ENCODE measurements around the gene TSC22D2.
"Not testable (repeated sequence)": the region's sequence is repeated elsewhere in the genome, so short reads cannot be mapped to it uniquely, and the experiment has no call there.

The TSC22D2 gene

DNA sequence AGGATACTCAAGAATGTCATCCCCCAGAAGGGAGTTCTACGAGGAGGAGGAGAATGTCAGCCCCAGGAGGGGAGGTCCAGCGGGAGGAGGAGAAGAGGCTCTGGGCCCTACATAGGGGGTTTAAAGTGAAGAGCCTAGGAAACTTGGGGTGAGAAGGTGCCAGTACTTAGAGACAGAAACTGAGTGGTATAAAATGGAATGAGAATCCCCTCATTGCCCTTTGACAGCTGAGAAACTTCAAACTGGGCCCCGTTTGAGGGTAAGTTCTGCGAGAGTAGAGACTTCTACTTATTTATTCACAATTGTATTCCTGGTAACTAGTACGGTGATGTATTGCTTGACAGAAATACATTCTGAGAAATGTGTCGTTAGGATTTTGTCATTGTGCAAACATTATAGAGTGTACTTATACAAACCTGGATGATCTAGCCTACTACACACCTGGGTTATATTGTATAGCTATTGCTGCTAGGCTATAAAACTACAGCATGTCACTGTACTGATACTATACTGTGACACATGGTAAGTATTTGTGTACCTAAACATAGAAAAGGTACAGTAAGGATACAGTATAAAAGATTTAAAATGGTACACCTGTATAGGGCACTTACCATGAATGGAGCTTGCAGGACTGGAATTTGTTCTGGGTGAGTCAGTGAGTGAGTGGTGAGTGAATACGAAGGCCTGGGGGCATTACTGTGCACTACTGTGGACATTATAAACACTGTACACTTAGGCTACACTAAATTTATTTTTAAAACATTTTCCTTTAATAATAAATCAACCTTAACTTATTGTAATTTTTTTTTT lies 62.0 kb downstream of the TSC22D2 start:
- TF ChIP-seq, protein P1, sequence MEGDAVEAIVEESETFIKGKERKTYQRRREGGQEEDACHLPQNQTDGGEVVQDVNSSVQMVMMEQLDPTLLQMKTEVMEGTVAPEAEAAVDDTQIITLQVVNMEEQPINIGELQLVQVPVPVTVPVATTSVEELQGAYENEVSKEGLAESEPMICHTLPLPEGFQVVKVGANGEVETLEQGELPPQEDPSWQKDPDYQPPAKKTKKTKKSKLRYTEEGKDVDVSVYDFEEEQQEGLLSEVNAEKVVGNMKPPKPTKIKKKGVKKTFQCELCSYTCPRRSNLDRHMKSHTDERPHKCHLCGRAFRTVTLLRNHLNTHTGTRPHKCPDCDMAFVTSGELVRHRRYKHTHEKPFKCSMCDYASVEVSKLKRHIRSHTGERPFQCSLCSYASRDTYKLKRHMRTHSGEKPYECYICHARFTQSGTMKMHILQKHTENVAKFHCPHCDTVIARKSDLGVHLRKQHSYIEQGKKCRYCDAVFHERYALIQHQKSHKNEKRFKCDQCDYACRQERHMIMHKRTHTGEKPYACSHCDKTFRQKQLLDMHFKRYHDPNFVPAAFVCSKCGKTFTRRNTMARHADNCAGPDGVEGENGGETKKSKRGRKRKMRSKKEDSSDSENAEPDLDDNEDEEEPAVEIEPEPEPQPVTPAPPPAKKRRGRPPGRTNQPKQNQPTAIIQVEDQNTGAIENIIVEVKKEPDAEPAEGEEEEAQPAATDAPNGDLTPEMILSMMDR (IDR thresholded peaks at IDR 0.05; ENCODE audit: insufficient read depth, low read length, poor library complexity, severe bottlenecking): no peak
- Histone ChIP-seq H3K36me3 (ENCODE audit: control insufficient read depth, insufficient read depth, low read length) (no peaks in the 10 kb centered on the region), H3K27me3 (replicated peaks; ENCODE audit: control insufficient read depth, insufficient read depth, low read length) (no peaks in the 10 kb centered on the region), H3K4me3 (replicated peaks; ENCODE audit: low read depth, low read length) (no peak overlapping the region)
- DNase-seq (ENCODE audit: extremely low read depth, insufficient read length): no peak

GRCh38 chr3:150472421-150472820 lies 64.3 kb downstream of the TSC22D2 start:
- no peak for DNase-seq (ENCODE audit: extremely low read depth, insufficient read length)
- TF ChIP-seq, protein P1 (IDR thresholded peaks at IDR 0.05; ENCODE audit: insufficient read depth, low read length, poor library complexity, severe bottlenecking): no peak
- no peaks in the 10 kb centered on the region for H3K36me3 ChIP-seq (ENCODE audit: control insufficient read depth, insufficient read depth, low read length)
- no peaks in the 10 kb centered on the region for H3K27me3 ChIP-seq (replicated peaks; ENCODE audit: control insufficient read depth, insufficient read depth, low read length)
- no peak overlapping the region for H3K4me3 ChIP-seq (replicated peaks; ENCODE audit: low read depth, low read length)

- H3K27me3 ChIP-seq (replicated peaks; ENCODE audit: control insufficient read depth, insufficient read depth, low read length); H3K4me3 ChIP-seq (replicated peaks; ENCODE audit: low read depth, low read length); H3K36me3 ChIP-seq (ENCODE audit: control insufficient read depth, insufficient read depth, low read length); DNase-seq (ENCODE audit: extremely low read depth, insufficient read length): not testable (repeated sequence)
These were observed 65.1 kb downstream of the TSC22D2 start for GRCh38 chr3:150473161-150473560.

DNA sequence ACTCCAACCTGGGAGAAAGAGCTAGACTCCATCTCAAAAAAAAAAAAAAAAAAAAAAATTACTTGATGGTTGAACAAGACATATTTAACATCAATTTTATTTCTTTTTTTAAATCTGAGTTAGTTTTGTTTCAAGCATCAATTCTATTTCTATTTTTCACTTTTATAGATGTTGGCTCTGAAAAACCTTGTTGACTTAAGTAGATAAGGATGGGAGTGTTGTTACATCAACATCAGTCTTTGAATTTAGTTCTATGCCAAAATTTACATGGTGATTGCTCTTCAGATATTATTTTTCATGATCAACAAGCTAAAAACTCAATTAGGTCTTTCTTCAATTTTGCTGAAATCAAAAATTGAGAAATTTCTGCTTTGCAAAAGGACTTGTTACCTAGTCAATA lies 71.3 kb downstream of the TSC22D2 start:
- no peak for DNase-seq (ENCODE audit: extremely low read depth, insufficient read length)
- TF ChIP-seq, protein P1 (IDR thresholded peaks at IDR 0.05; ENCODE audit: insufficient read depth, low read length, poor library complexity, severe bottlenecking): no peak
- Histone ChIP-seq H3K4me3 (replicated peaks; ENCODE audit: low read depth, low read length) (no peak overlapping the region), H3K27me3 (replicated peaks; ENCODE audit: control insufficient read depth, insufficient read depth, low read length) (no peaks in the 10 kb centered on the region), H3K36me3 (ENCODE audit: control insufficient read depth, insufficient read depth, low read length) (no peaks in the 10 kb centered on the region)

DNA sequence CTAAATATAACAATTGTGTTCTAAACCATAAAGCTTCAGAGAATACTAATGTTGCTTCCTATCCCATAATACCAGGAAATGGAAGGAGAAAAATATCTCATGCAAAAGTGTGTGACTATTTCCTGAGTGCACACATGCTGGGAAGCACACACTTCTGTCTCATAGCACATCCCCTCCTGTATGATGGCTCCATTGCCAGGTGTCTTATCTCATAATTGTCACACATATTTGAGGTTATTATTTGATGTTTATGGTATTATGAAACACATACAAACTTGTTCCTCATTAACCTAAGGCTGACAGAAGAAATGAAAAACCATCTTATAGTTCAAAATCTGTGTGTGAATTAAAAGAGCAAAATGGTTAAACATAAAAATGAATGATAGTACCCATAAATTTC lies 72.8 kb downstream of the TSC22D2 start:
- no peak for DNase-seq (ENCODE audit: extremely low read depth, insufficient read length)
- H3K27me3 ChIP-seq (replicated peaks; ENCODE audit: control insufficient read depth, insufficient read depth, low read length): no peaks in the 10 kb centered on the region
- TF ChIP-seq, protein P1 (IDR thresholded peaks at IDR 0.05; ENCODE audit: insufficient read depth, low read length, poor library complexity, severe bottlenecking): no peak
- no peaks in the 10 kb centered on the region for H3K36me3 ChIP-seq (ENCODE audit: control insufficient read depth, insufficient read depth, low read length)
- H3K4me3 ChIP-seq (replicated peaks; ENCODE audit: low read depth, low read length): no peak overlapping the region

DNA sequence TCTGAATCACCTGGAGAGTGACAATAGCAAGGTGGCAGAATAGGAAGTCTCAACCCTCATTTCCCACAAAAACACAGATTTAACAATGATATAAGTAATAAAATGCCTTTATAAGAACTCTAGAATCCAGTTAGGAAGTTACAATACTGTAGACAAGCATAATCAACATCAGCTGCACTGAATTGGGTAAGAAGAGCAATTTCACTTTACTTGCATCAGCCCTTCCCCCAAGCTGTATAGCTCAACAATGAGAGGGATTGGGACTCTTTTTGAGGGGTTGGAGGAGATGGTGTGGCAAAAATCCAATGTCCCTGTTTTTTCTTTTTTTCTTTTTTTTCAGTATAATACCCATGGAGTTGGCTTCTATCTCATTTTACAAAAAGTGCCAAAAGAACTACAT lies 75.1 kb downstream of the TSC22D2 start:
- Histone ChIP-seq H3K27me3 (replicated peaks; ENCODE audit: control insufficient read depth, insufficient read depth, low read length) (no peaks in the 10 kb centered on the region), H3K4me3 (replicated peaks; ENCODE audit: low read depth, low read length) (no peak overlapping the region), H3K36me3 (ENCODE audit: control insufficient read depth, insufficient read depth, low read length) (no peaks in the 10 kb centered on the region)
- no peak for DNase-seq (ENCODE audit: extremely low read depth, insufficient read length)
- TF ChIP-seq, protein P1 (IDR thresholded peaks at IDR 0.05; ENCODE audit: insufficient read depth, low read length, poor library complexity, severe bottlenecking): no peak
